NOMO-1 (cell line): ENCODE measurements around the gene KLC1.

Source experiments
- DNase-seq, 2 experiments: peaks; one replicate each; lab custom pipeline; 2025; ENCODE audit not compliant: unreplicated experiment in 2 of 2; lab: John Stamatoyannopoulos, UW

Gene KLC1

GRCh38 chr14:103745424-103745823 lies 116.4 kb downstream of the KLC1 start:
- DNase-seq, result no peak

GRCh38 chr14:103746701-103747100 lies 117.7 kb downstream of the KLC1 start:
- DNase-seq, result no peak

- no peak for DNase-seq
These were observed 119.5 kb downstream of the KLC1 start for GRCh38 chr14:103748534-103748857.

GRCh38 chr14:103749452-103749851 lies 120.4 kb downstream of the KLC1 start:
- DNase-seq, result no peak

- no peak for DNase-seq
These were observed 120.8 kb downstream of the KLC1 start for GRCh38 chr14:103749860-103750259.
